ENCODE results near the gene TBC1D22A. TPM values are rescaled to one million over a fixed set of nuclear protein-coding genes. Genes with fewer than 3 reads are reported as not detected.

The TBC1D22A gene
- total and polyA plus RNA-seq, 9 of the 15 experiments (the other 6 are each of a cell fraction or from before 2014, with no cell fraction given): 0.20 to 11.5 (median 5.2) TPM

DNA sequence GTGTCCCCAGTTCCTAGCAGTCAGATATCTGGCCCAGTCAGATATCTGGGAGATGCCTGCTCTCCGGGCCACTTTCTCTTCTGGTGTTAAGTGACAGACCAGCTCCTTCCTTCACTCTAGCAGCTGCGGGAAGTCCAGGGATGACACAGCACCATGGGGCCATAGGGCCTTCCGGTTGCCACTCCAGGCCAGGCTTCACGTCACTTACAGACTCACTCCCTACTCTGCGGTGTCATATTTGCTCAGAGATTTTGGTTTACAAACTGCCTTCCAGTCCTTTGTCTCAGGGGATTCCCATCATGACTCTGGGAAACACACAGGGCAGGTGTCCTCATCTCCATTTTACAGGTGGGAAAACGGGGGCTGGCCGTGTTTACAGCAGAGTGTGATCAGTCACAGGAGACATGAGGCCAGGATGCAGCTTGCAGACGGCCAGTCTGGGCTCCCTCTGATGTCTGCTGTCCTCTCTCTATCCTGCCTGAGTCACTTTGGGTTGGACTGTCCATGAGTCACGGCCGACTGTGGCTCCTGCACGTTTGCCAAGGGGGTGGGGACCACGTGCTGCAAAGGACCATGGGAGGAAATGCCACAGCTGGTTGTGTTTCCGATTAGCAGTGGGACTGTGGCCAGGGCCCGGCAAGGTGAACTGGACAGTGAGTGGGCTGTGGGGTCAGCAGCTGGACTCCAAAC lies 8.2 kb upstream of the TBC1D22A start (continued):
- no peak for TF ChIP-seq MED1 (CRISPR knock-in tag; IDR thresholded peaks at IDR 0.05; ENCODE audit: borderline replicate concordance)
- TF ChIP-seq HDAC1 (IDR thresholded peaks at IDR 0.05): no peak; a peak in 1 of 4 replicates
- TF ChIP-seq, protein P1, sequence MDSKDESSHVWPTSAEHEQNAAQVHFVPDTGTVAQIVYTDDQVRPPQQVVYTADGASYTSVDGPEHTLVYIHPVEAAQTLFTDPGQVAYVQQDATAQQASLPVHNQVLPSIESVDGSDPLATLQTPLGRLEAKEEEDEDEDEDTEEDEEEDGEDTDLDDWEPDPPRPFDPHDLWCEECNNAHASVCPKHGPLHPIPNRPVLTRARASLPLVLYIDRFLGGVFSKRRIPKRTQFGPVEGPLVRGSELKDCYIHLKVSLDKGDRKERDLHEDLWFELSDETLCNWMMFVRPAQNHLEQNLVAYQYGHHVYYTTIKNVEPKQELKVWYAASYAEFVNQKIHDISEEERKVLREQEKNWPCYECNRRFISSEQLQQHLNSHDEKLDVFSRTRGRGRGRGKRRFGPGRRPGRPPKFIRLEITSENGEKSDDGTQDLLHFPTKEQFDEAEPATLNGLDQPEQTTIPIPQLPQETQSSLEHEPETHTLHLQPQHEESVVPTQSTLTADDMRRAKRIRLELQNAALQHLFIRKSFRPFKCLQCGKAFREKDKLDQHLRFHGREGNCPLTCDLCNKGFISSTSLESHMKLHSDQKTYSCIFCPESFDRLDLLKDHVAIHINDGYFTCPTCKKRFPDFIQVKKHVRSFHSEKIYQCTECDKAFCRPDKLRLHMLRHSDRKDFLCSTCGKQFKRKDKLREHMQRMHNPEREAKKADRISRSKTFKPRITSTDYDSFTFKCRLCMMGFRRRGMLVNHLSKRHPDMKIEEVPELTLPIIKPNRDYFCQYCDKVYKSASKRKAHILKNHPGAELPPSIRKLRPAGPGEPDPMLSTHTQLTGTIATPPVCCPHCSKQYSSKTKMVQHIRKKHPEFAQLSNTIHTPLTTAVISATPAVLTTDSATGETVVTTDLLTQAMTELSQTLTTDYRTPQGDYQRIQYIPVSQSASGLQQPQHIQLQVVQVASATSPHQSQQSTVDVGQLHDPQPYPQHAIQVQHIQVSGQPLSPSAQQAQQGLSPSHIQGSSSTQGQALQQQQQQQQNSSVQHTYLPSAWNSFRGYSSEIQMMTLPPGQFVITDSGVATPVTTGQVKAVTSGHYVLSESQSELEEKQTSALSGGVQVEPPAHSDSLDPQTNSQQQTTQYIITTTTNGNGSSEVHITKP (IDR thresholded peaks at IDR 0.05; ENCODE audit: partially characterized antibody): no peak
- no peak for TF ChIP-seq ZNF507 (tag; conservative IDR thresholded peaks at IDR 0.05)
- TF ChIP-seq ZNF316 (IDR thresholded peaks at IDR 0.05): peak; percentile 80
- TF ChIP-seq TAF15 (IDR thresholded peaks at IDR 0.05; ENCODE audit: low read depth, low read length): no peak
- TF ChIP-seq HDAC8 (tag; IDR thresholded peaks at IDR 0.05): no peak
- no peak for TF ChIP-seq TCFL5 (CRISPR knock-in tag; conservative IDR thresholded peaks at IDR 0.05)
- TF ChIP-seq, protein P2, sequence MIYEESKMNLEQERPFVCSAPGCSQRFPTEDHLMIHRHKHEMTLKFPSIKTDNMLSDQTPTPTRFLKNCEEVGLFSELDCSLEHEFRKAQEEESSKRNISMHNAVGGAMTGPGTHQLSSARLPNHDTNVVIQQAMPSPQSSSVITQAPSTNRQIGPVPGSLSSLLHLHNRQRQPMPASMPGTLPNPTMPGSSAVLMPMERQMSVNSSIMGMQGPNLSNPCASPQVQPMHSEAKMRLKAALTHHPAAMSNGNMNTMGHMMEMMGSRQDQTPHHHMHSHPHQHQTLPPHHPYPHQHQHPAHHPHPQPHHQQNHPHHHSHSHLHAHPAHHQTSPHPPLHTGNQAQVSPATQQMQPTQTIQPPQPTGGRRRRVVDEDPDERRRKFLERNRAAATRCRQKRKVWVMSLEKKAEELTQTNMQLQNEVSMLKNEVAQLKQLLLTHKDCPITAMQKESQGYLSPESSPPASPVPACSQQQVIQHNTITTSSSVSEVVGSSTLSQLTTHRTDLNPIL (CRISPR knock-in tag; IDR thresholded peaks at IDR 0.05): no peak
- TF ChIP-seq ZC3H4 (CRISPR knock-in tag; IDR thresholded peaks at IDR 0.05; ENCODE audit: borderline replicate concordance): no peak
- TF ChIP-seq, protein P3, sequence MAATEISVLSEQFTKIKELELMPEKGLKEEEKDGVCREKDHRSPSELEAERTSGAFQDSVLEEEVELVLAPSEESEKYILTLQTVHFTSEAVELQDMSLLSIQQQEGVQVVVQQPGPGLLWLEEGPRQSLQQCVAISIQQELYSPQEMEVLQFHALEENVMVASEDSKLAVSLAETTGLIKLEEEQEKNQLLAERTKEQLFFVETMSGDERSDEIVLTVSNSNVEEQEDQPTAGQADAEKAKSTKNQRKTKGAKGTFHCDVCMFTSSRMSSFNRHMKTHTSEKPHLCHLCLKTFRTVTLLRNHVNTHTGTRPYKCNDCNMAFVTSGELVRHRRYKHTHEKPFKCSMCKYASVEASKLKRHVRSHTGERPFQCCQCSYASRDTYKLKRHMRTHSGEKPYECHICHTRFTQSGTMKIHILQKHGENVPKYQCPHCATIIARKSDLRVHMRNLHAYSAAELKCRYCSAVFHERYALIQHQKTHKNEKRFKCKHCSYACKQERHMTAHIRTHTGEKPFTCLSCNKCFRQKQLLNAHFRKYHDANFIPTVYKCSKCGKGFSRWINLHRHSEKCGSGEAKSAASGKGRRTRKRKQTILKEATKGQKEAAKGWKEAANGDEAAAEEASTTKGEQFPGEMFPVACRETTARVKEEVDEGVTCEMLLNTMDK (IDR thresholded peaks at IDR 0.05; ENCODE audit: borderline replicate concordance, insufficient read depth, low read depth, low read length, poor library complexity, severe bottlenecking): no peak
- TF ChIP-seq POLR2H (tag; IDR thresholded peaks at IDR 0.05; ENCODE audit: low read depth): peak; percentile 35; the same call in 1 of the 2 replicates
- no peak for TF ChIP-seq SMAD3 (CRISPR knock-in tag; conservative IDR thresholded peaks at IDR 0.05)
- TF ChIP-seq ERF (CRISPR knock-in tag; IDR thresholded peaks at IDR 0.05): 0 out of 2 replicates have a peak, but pooled peaks have one; percentile 26
- TF ChIP-seq MYBL2 (IDR thresholded peaks at IDR 0.05; ENCODE audit: low read depth): no peak
- TF ChIP-seq MYBL2 (CRISPR knock-in tag; IDR thresholded peaks at IDR 0.05; ENCODE audit: borderline replicate concordance): no peak
- TF ChIP-seq, protein P4, sequence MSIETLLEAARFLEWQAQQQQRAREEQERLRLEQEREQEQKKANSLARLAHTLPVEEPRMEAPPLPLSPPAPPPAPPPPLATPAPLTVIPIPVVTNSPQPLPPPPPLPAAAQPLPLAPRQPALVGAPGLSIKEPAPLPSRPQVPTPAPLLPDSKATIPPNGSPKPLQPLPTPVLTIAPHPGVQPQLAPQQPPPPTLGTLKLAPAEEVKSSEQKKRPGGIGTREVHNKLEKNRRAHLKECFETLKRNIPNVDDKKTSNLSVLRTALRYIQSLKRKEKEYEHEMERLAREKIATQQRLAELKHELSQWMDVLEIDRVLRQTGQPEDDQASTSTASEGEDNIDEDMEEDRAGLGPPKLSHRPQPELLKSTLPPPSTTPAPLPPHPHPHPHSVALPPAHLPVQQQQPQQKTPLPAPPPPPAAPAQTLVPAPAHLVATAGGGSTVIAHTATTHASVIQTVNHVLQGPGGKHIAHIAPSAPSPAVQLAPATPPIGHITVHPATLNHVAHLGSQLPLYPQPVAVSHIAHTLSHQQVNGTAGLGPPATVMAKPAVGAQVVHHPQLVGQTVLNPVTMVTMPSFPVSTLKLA (conservative IDR thresholded peaks at IDR 0.05): peak; percentile 94 to 96
- no peak for TF ChIP-seq EZH2 (IDR thresholded peaks at IDR 0.05; ENCODE audit: borderline replicate concordance, low read depth, low read length)
- TF ChIP-seq ZNF445 (CRISPR knock-in tag; IDR thresholded peaks at IDR 0.05; ENCODE audit: low read depth): no peak

All from K562 (cell line).